Trophoblast cell (in vitro differentiated cells and primary cell): ENCODE measurements around the gene SLX1A.

Experiments used
- DNase-seq, 2 donors: peaks; one replicate each; pipeline ENCODE4 v3.0.0-alpha.2; 2016
- H2AFZ ChIP-seq: 2 replicates; pipeline ENCODE4 v1.6.1; 2013; ENCODE audit warnings: low read length, moderate library complexity, mild to moderate bottlenecking; ENCODE audit not compliant: insufficient read depth, poor library complexity
- H2AK5ac ChIP-seq: 2 replicates; pipeline ENCODE4 v1.6.1; 2013; ENCODE audit warnings: mild to moderate bottlenecking, low read length
- H2BK120ac ChIP-seq: 2 replicates; pipeline ENCODE4 v1.6.1; 2013; ENCODE audit warnings: low read length, mild to moderate bottlenecking, moderate library complexity; ENCODE audit not compliant: insufficient read depth, poor library complexity
- H2BK12ac ChIP-seq: 2 replicates; pipeline ENCODE4 v1.6.1; 2013; ENCODE audit warnings: mild to moderate bottlenecking, low read length, moderate library complexity
- H2BK5ac ChIP-seq: 2 replicates; pipeline ENCODE4 v1.6.1; 2013; ENCODE audit warnings: low read length, low read depth, moderate library complexity, mild to moderate bottlenecking; ENCODE audit not compliant: poor library complexity
- H3K14ac ChIP-seq: 2 replicates; pipeline ENCODE4 v1.6.1; 2013; ENCODE audit warnings: mild to moderate bottlenecking, low read length
- H3K18ac ChIP-seq: 2 replicates; pipeline ENCODE4 v1.6.1; 2013; ENCODE audit warnings: mild to moderate bottlenecking, low read length
- H3K23ac ChIP-seq: 2 replicates; pipeline ENCODE4 v1.6.1; 2013; ENCODE audit warnings: low read length
- H3K27ac ChIP-seq: 2 replicates; pipeline ENCODE4 v1.5.1; 2013; ENCODE audit warnings: low read depth, mild to moderate bottlenecking, inconsistent platforms, low read length, moderate library complexity
- H3K27me3 ChIP-seq: 2 replicates; pipeline ENCODE4 v1.6.1; 2013; ENCODE audit warnings: inconsistent platforms, mild to moderate bottlenecking, low read length, moderate library complexity; ENCODE audit not compliant: insufficient read depth
- H3K36me3 ChIP-seq, 2 experiments: 1 replicate in 1 of 2; 2 replicates in 1 of 2; pipeline ENCODE4 v1.6.1; 2013; ENCODE audit warnings: low read length in 2 of 2, mild to moderate bottlenecking in 2 of 2, moderate library complexity in 1 of 2; ENCODE audit not compliant: insufficient read depth in 2 of 2, control insufficient read depth in 1 of 2
- H3K4ac ChIP-seq: 2 replicates; pipeline ENCODE4 v1.6.1; 2013; ENCODE audit warnings: low read depth, mild to moderate bottlenecking, low read length, moderate library complexity
- H3K4me1 ChIP-seq, 2 experiments: 1 replicate in 1 of 2; 2 replicates in 1 of 2; pipeline ENCODE4 v1.6.1; 2013; ENCODE audit warnings: low read length in 2 of 2, mild to moderate bottlenecking in 2 of 2, moderate library complexity in 1 of 2; ENCODE audit not compliant: insufficient read depth in 2 of 2, control insufficient read depth in 1 of 2
- H3K4me2 ChIP-seq: 2 replicates; pipeline ENCODE4 v1.6.1; 2013; ENCODE audit warnings: inconsistent platforms, mild to moderate bottlenecking, low read length, moderate library complexity
- H3K4me3 ChIP-seq: 2 replicates; pipeline ENCODE4 v1.5.1; 2013; ENCODE audit warnings: mild to moderate bottlenecking, low read depth, low read length, inconsistent platforms
- H3K79me1 ChIP-seq: one replicate; pipeline ENCODE4 v1.6.1; 2013; ENCODE audit warnings: low read length
- H3K79me2 ChIP-seq: 2 replicates; pipeline ENCODE4 v1.6.1; 2013; ENCODE audit warnings: low read length, mild to moderate bottlenecking; ENCODE audit not compliant: control insufficient read depth, insufficient read depth, poor library complexity
- H3K9ac ChIP-seq: 2 replicates; pipeline ENCODE4 v1.6.1; 2013; ENCODE audit warnings: mild to moderate bottlenecking, low read length
- H3K9me3 ChIP-seq: 2 replicates; pipeline ENCODE4 v1.6.1; 2013; ENCODE audit warnings: low read depth, mild to moderate bottlenecking, control low read depth, inconsistent platforms, low read length; ENCODE audit not compliant: insufficient read depth
- H4K12ac ChIP-seq: 2 replicates; pipeline ENCODE4 v1.6.1; 2013; ENCODE audit warnings: low read depth, mild to moderate bottlenecking, low read length, moderate library complexity
- H4K8ac ChIP-seq: 2 replicates; pipeline ENCODE4 v1.6.1; 2013; ENCODE audit warnings: low read depth, mild to moderate bottlenecking, low read length, moderate library complexity
- H4K91ac ChIP-seq: one replicate; pipeline ENCODE4 v1.6.1; 2013; ENCODE audit warnings: low read depth, mild to moderate bottlenecking, low read length, moderate library complexity
- WGBS: extraction: QIAGEN DNeasy Blood & Tissue Kit; methylation state at CpG from one replicate; pipeline ENCODE4 v1.1.7; 2013; ENCODE audit warnings: missing lambda C conversion rate; ENCODE audit not compliant: insufficient read length, insufficient coverage; ENCODE audit errors: extremely low coverage; 5-methylcytosine and 5-hydroxymethylcytosine counted together

Gene SLX1A

DNA sequence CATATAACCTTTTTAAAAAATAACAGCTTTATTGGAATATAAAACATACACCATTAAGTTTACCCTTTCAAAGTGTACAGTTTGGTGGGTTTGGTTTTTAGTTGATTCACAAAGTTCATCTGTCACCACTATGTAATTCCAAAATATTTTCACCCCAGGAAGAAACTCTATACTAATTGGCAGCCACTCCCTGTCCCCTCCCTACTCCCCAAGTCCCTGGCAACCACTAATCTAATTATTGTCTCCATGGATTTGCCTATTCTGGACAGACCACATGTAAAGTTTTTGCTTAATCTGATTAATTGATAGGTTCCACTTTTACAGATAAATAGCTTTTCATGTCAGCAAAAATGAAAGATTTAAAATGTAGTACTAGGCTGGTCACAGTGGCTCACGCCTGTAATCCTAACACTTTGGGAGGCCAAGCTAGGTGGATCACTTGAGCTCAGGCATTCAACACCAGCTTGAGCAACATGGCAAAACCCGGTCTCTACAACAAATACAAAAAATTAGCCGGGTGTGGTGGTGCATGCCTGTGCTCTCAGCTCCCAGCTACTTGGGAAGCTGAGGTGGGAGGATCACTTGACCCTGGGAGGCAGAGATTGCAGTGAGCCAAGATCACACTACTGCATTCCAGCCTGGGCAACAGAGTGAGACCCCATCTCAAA lies 45.7 kb upstream of the SLX1A start:
- Histone ChIP-seq H2AK5ac (no peak overlapping the region), H4K91ac (no peak overlapping the region), H4K8ac (no peak overlapping the region), H3K4me1 (no peaks in the 10 kb centered on the region), H3K36me3 (no peaks in the 10 kb centered on the region), H3K14ac (no peak overlapping the region), H3K27me3 (no peaks in the 10 kb centered on the region), H3K4ac (no peak overlapping the region), H2BK120ac (no peak overlapping the region), H3K9ac (no peak overlapping the region), H3K9me3 (peaks cover 3% of the 10 kb centered on the region), H4K12ac (no peak overlapping the region), H3K18ac (no peak overlapping the region), H3K79me2 (no peaks in the 10 kb centered on the region), H3K4me3 (no peak overlapping the region), H2BK5ac (no peak overlapping the region), H3K79me1 (no peaks in the 10 kb centered on the region), H3K4me2 (no peak overlapping the region), H3K27ac (no peak overlapping the region), H2AFZ (no peak overlapping the region), H2BK12ac (no peak overlapping the region), H3K23ac (no peak overlapping the region)
- WGBS, result no CpG with 5 or more reads among the region's 3 CpGs
- DNase-seq, result peak; percentile 75 to 82

DNA sequence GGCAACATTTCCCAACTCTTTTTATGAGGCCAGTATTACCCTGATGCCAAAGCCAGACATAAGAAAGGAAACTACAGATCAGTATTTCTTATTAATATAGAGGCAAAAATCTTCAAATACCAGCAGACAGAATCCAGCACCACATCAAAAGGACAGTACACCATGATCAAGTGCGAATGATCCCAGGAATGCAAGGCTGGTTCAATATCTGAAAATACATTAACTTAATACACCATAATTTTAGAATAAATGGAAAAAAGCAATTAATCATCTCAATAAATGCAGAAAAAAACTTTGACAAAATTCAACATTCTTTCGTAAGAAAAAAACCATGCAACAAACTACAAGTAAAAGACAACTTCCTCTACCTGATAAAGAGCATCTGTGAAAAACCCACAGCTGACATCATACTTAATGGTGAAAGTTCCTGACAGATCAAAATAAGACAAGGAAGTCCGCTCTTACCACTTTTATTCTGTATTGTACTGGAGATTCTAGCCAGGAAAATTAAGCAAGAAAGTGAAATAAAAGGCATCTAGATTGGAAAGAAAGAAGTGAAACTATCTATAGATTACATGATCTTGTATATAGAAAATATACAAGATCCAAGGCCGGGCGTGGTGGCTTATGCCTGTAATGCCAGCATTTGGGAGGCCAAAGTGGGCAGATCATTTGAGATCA lies 44.3 kb upstream of the SLX1A start:
- Histone ChIP-seq H3K4ac (no peak overlapping the region), H3K18ac (no peak overlapping the region), H3K9me3 (peaks cover 3% of the 10 kb centered on the region), H3K14ac (no peak overlapping the region), H3K27me3 (no peaks in the 10 kb centered on the region), H3K9ac (no peak overlapping the region), H4K8ac (no peak overlapping the region), H2AFZ (no peak overlapping the region), H2BK120ac (no peak overlapping the region), H2AK5ac (no peak overlapping the region), H2BK12ac (no peak overlapping the region), H3K23ac (no peak overlapping the region), H3K79me2 (no peaks in the 10 kb centered on the region), H4K91ac (no peak overlapping the region), H3K4me1 (no peaks in the 10 kb centered on the region), H3K79me1 (no peaks in the 10 kb centered on the region), H3K4me3 (no peak overlapping the region), H3K27ac (no peak overlapping the region), H3K36me3 (no peaks in the 10 kb centered on the region), H4K12ac (no peak overlapping the region), H2BK5ac (no peak overlapping the region), H3K4me2 (no peak overlapping the region)
- WGBS, result no CpG with 5 or more reads among the region's 5 CpGs
- DNase-seq, result no peak

DNA sequence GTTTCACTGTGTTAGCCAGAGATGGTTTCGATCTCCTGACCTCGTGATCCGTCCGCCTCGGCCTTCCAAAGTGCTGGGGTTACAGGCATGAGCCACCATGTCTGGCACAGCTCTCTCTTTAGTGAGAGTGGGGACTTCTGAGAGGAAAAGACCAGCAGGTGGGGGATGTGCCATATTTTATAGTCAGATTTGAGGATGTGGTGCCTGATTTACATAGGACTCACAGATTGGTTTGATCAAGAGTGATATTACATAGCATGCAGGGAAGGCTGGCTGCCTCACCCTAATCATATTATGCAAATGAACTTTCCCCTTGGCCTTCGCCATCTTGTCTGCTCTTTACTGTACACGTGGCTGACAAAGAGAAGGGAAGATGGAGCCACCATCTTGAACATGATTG lies 42.6 kb upstream of the SLX1A start:
- no peak overlapping the region for H4K8ac ChIP-seq
- no peak overlapping the region for H2AK5ac ChIP-seq
- H3K18ac ChIP-seq, result no peak overlapping the region
- H4K12ac ChIP-seq, result no peak overlapping the region
- no peak overlapping the region for H3K14ac ChIP-seq
- no peak for DNase-seq
- H3K4me2 ChIP-seq, result no peak overlapping the region
- H3K79me2 ChIP-seq, result no peaks in the 10 kb centered on the region
- H2AFZ ChIP-seq, result no peak overlapping the region
- no peaks in the 10 kb centered on the region for H3K36me3 ChIP-seq
- no peak overlapping the region for H2BK5ac ChIP-seq
- no peaks in the 10 kb centered on the region for H3K27me3 ChIP-seq
- no peak overlapping the region for H3K4me3 ChIP-seq
- peaks cover 3% of the 10 kb centered on the region for H3K9me3 ChIP-seq
- H3K9ac ChIP-seq, result no peak overlapping the region
- H4K91ac ChIP-seq, result no peak overlapping the region
- H3K4me1 ChIP-seq, result no peaks in the 10 kb centered on the region
- H3K4ac ChIP-seq, result no peak overlapping the region
- no peak overlapping the region for H2BK120ac ChIP-seq
- no peaks in the 10 kb centered on the region for H3K79me1 ChIP-seq
- H3K23ac ChIP-seq, result no peak overlapping the region
- H2BK12ac ChIP-seq, result no peak overlapping the region
- no CpG with 5 or more reads among the region's 7 CpGs for WGBS
- no peak overlapping the region for H3K27ac ChIP-seq

DNA sequence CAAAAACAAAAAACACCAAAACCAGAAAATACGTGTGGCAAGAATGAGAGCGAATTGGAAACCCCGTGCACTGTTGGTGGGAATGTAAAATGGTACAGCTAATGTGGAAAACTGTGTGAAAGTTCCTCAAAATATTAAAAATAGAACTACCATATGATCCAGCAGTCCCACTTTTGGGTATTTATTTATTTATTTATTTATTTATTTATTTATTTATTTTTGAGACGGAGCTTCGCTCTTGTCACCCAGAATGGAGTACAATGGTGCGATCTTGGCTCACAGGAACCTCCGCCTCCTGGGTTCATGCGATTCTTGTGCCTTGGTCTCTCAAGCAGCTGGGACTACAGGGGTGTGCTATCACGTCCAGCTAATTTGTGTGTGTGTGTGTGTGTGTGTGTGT lies 41.2 kb upstream of the SLX1A start:
- Histone ChIP-seq H3K4me1 (no peaks in the 10 kb centered on the region), H3K79me1 (no peaks in the 10 kb centered on the region), H3K36me3 (no peaks in the 10 kb centered on the region), H2AK5ac (no peak overlapping the region), H3K27ac (no peak overlapping the region), H3K9me3 (peaks cover 3% of the 10 kb centered on the region), H2BK12ac (no peak overlapping the region), H3K14ac (no peak overlapping the region), H4K12ac (no peak overlapping the region), H3K4me3 (no peak overlapping the region), H3K4ac (no peak overlapping the region), H2BK5ac (no peak overlapping the region), H4K8ac (no peak overlapping the region), H3K18ac (no peak overlapping the region), H3K4me2 (no peak overlapping the region), H3K9ac (no peak overlapping the region), H4K91ac (no peak overlapping the region), H3K27me3 (no peaks in the 10 kb centered on the region), H3K79me2 (no peaks in the 10 kb centered on the region), H3K23ac (no peak overlapping the region), H2BK120ac (no peak overlapping the region), H2AFZ (no peak overlapping the region)
- no CpG with 5 or more reads among the region's 9 CpGs for WGBS
- no peak for DNase-seq
